IMR-90 (cell line): Measurements from ENCODE around the gene ARHGAP8. TPM values are rescaled to one million over a fixed set of nuclear protein-coding genes. Genes with fewer than 3 reads are reported as not detected.

Source experiments
- ATAC-seq: fragments of 200-7000 bp; cut with Tn5 transposase; 2 replicates; pipeline ENCODE4 v1.9.1; 2020; ENCODE audit warnings: low read depth, mild to moderate bottlenecking, moderate library complexity
- BruUV-seq: library from RNA; stranded (reverse); fragments of 400-500 nt; replicated peaks from 2 replicates; lab custom pipeline; 2021; lab: Mats Ljungman, UMichigan
- CTCF ChIA-PET: fragments of 300-600 bp; formaldehyde crosslinking; extraction: SDS; loops from one replicate; lab custom pipeline; 2021; ENCODE audit warnings: antibody characterized with exemption; lab: Yijun Ruan, JAX
- POLR2A ChIA-PET: fragments of 300-600 bp; sonication (Branson Sonifier 250); formaldehyde crosslinking; loops from one replicate; lab custom pipeline; 2022; ENCODE audit warnings: antibody characterized with exemption; ENCODE audit not compliant: unreplicated experiment; lab: Charles Lee
- DNase-seq: peaks from one replicate; pipeline ENCODE4 v3.0.0; 2013
- H2AFZ ChIP-seq: replicated peaks from 2 replicates; pipeline ENCODE3; 2013; ENCODE audit warnings: low read length, mild to moderate bottlenecking; ENCODE audit not compliant: poor library complexity
- H2AK5ac ChIP-seq: 2 replicates; pipeline ENCODE4 v1.6.1; 2013; ENCODE audit warnings: low read depth, low read length, inconsistent platforms
- H2AK9ac ChIP-seq: replicated peaks from 2 replicates; pipeline ENCODE3; 2013; ENCODE audit warnings: mild to moderate bottlenecking, low read depth, low read length, moderate library complexity; ENCODE audit not compliant: poor library complexity
- H2BK120ac ChIP-seq: 2 replicates; pipeline ENCODE4 v1.6.1; 2013; ENCODE audit warnings: low read depth, low read length, inconsistent platforms
- H2BK15ac ChIP-seq: 3 replicates; pipeline ENCODE4 v1.6.1; 2013; ENCODE audit warnings: low read depth, low read length, inconsistent platforms
- H2BK20ac ChIP-seq: 2 replicates; pipeline ENCODE4 v1.6.1; 2013; ENCODE audit warnings: low read depth, mild to moderate bottlenecking, inconsistent platforms, low read length, moderate library complexity
- H2BK5ac ChIP-seq: 2 replicates; pipeline ENCODE4 v1.6.1; 2013; ENCODE audit warnings: mild to moderate bottlenecking, low read depth, low read length, inconsistent platforms; ENCODE audit not compliant: poor library complexity, severe bottlenecking
- H3K14ac ChIP-seq: replicated peaks from 2 replicates; pipeline ENCODE4 v1.6.1; 2013; ENCODE audit warnings: low read depth, low read length, inconsistent platforms
- H3K18ac ChIP-seq: 2 replicates; pipeline ENCODE4 v1.6.1; 2013; ENCODE audit warnings: low read depth, low read length, control low read depth
- H3K23ac ChIP-seq: 2 replicates; pipeline ENCODE4 v1.6.1; 2013; ENCODE audit warnings: low read depth, low read length, inconsistent platforms
- H3K27ac ChIP-seq: 2 replicates; pipeline ENCODE4 v1.5.1; 2013; ENCODE audit warnings: mild to moderate bottlenecking, control low read depth, low read length; ENCODE audit not compliant: insufficient read depth
- H3K27me3 ChIP-seq: 2 replicates; pipeline ENCODE4 v1.6.1; 2013; ENCODE audit warnings: low read length; ENCODE audit not compliant: control insufficient read depth, insufficient read depth
- H3K36me3 ChIP-seq: 2 replicates; pipeline ENCODE4 v1.6.1; 2013; ENCODE audit warnings: low read length, mixed read lengths; ENCODE audit not compliant: control insufficient read depth, insufficient read depth
- H3K4ac ChIP-seq: 2 replicates; pipeline ENCODE4 v1.6.1; 2013; ENCODE audit warnings: low read depth, low read length, inconsistent platforms
- H3K4me1 ChIP-seq: 2 replicates; pipeline ENCODE4 v1.6.1; 2013; ENCODE audit warnings: low read length, mixed read lengths; ENCODE audit not compliant: control insufficient read depth, insufficient read depth
- H3K4me2 ChIP-seq: 2 replicates; pipeline ENCODE4 v1.6.1; 2013; ENCODE audit warnings: low read depth, mild to moderate bottlenecking, control low read depth, low read length, moderate library complexity
- H3K4me3 ChIP-seq: 2 replicates; pipeline ENCODE4 v1.5.1; 2013; ENCODE audit warnings: low read depth, mild to moderate bottlenecking, control low read depth, low read length, moderate library complexity; ENCODE audit not compliant: insufficient read depth
- H3K56ac ChIP-seq: 2 replicates; pipeline ENCODE4 v1.6.1; 2013; ENCODE audit warnings: low read length, inconsistent platforms; ENCODE audit not compliant: insufficient read depth; ENCODE audit errors: extremely low read depth
- H3K79me1 ChIP-seq, 2 experiments: 2 replicates each; pipeline ENCODE4 v1.6.1; 2013; ENCODE audit warnings: low read length in 2 of 2, inconsistent platforms in 1 of 2, low read depth in 1 of 2
- H3K9ac ChIP-seq: 2 replicates; pipeline ENCODE4 v1.6.1; 2013; ENCODE audit warnings: low read depth, low read length, control low read depth
- H3K9me1 ChIP-seq: 2 replicates; pipeline ENCODE4 v1.6.1; 2013; ENCODE audit warnings: low read length, inconsistent platforms; ENCODE audit not compliant: insufficient read depth
- H3K9me3 ChIP-seq: 2 replicates; pipeline ENCODE4 v1.6.1; 2013; ENCODE audit warnings: low read length; ENCODE audit not compliant: control insufficient read depth, insufficient read depth
- H4K20me1 ChIP-seq: 2 replicates; pipeline ENCODE4 v1.6.1; 2013; ENCODE audit warnings: low read length, inconsistent platforms; ENCODE audit not compliant: insufficient read depth
- H4K5ac ChIP-seq: 2 replicates; pipeline ENCODE4 v1.6.1; 2013; ENCODE audit warnings: mild to moderate bottlenecking, low read depth, low read length, control low read depth
- H4K8ac ChIP-seq, 2 experiments: 2 replicates each; pipeline ENCODE4 v1.6.1; 2013; ENCODE audit warnings: low read depth in 2 of 2, low read length in 2 of 2, control low read depth in 1 of 2, inconsistent platforms in 1 of 2
- H4K91ac ChIP-seq: 2 replicates; pipeline ENCODE4 v1.6.1; 2013; ENCODE audit warnings: low read depth, low read length, inconsistent platforms; ENCODE audit not compliant: insufficient read depth
- BHLHE40 ChIP-seq: fragments of 150-350 bp; IDR thresholded peaks from 2 replicates; pipeline ENCODE4 v1.6.1; 2016; ENCODE audit warnings: mild to moderate bottlenecking, low read depth, low read length
- CEBPB ChIP-seq: IDR thresholded peaks from 2 replicates; pipeline ENCODE4 v1.6.1; 2012; ENCODE audit warnings: low read depth, low read length, improper control_type of control experiment
- CHD1 ChIP-seq: IDR thresholded peaks from 2 replicates; pipeline ENCODE4 v1.6.1; 2012; ENCODE audit warnings: low read depth, low read length, improper control_type of control experiment
- MAFK ChIP-seq: IDR thresholded peaks from 2 replicates; pipeline ENCODE4 v1.6.1; 2012; ENCODE audit warnings: low read depth, low read length, improper control_type of control experiment
- NFE2L2 ChIP-seq: fragments of 150-350 bp; IDR thresholded peaks from 2 replicates; pipeline ENCODE4 v1.6.1; 2016; ENCODE audit warnings: low read depth, mild to moderate bottlenecking, low read length
- POLR2A ChIP-seq: IDR thresholded peaks from 2 replicates; pipeline ENCODE4 v1.6.1; 2012; ENCODE audit warnings: mild to moderate bottlenecking, low read depth, low read length
- RCOR1 ChIP-seq: IDR thresholded peaks from 2 replicates; pipeline ENCODE4 v1.6.1; 2012; ENCODE audit warnings: mild to moderate bottlenecking, low read length, improper control_type of control experiment; ENCODE audit not compliant: insufficient replicate concordance
- RFX5 ChIP-seq: IDR thresholded peaks from 2 replicates; pipeline ENCODE4 v1.8.0; 2012; ENCODE audit warnings: low read depth, mild to moderate bottlenecking, low read length, moderate library complexity
- SMC3 ChIP-seq: fragments of 150-350 bp; IDR thresholded peaks from 2 replicates; pipeline ENCODE4 v1.6.1; 2016; ENCODE audit warnings: low read depth, mild to moderate bottlenecking, antibody characterized with exemption, low read length, moderate library complexity
- WGBS, 2 experiments: methylation state at CpG; one replicate each; pipeline versions ENCODE4 v1.1.5 to v1.1.7; 2013; ENCODE audit warnings: missing lambda C conversion rate in 2 of 2; ENCODE audit not compliant: insufficient read length in 1 of 2; ENCODE audit errors: extremely low coverage in 2 of 2; 5-methylcytosine and 5-hydroxymethylcytosine counted together
- dilution Hi-C: fragments of 300-500 bp; cut with HindIII; formaldehyde crosslinking; loops from one replicate; pipeline ENCODE4 v1.14.3; 2018; ENCODE audit warnings: low sequenced_read_pairs; ENCODE audit not compliant: unreplicated experiment
- in situ Hi-C: fragments of 300-500 bp; cut with MboI; formaldehyde crosslinking; loops from 3 replicates; pipeline ENCODE4 v1.14.3; 2019; ENCODE audit warnings: low sequenced_read_pairs, inconsistent platforms, mixed read lengths
- intact Hi-C: fragments of 100-400 bp; cut with micrococcal nuclease; formaldehyde crosslinking; loops from 2 replicates; pipeline ENCODE4 v1.10.0; 2022
- polyA plus RNA-seq, 3 experiments: library from polyadenylated mRNA; depleted of rRNA; stranded (reverse); fragments of >200 nt; gene quantifications; 2 replicates each; pipeline ENCODE4 v1.2.3, GENCODE V29; 2012; ENCODE audit warnings: low replicate concordance in 1 of 3
- total RNA-seq: library from RNA; depleted of rRNA; stranded (reverse); fragments of >200 nt; gene quantifications from 2 replicates; pipeline ENCODE4 v1.2.3, GENCODE V29; 2012
- TF ChIP-seq, protein P1 (sequence below): fragments of 150-350 bp; IDR thresholded peaks from 2 replicates; pipeline ENCODE4 v1.6.1; 2016; ENCODE audit warnings: low read depth, mild to moderate bottlenecking, low read length, moderate library complexity, borderline replicate concordance
- TF ChIP-seq, protein P2 (sequence below): fragments of 150-350 bp; IDR thresholded peaks from 2 replicates; pipeline ENCODE4 v1.6.1; 2017; ENCODE audit warnings: mild to moderate bottlenecking, antibody characterized with exemption, low read length, low read depth

The ARHGAP8 gene
- total and polyA plus RNA-seq, 2 of the 4 experiments (the other 2 are of a cell fraction): 0.18 to 0.21 TPM

DNA sequence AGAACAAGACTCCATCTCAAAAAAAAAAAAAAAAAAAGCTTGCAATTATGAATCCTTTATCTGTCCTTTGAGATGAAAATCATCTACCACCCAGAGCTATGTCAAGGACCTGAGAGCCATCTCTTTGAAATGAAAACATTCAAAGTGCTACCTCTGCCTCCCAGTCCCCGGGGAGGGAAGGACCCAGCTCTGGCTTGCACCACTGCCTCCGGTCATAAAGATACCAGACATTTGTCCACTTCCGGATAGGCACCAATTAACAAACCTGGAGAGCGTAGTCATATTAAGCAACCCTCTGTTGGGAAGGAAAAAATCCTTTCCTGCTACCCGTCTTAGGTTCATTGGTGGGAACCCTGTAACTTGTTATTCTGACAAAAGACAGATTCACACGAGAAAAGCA is 98.6 kb downstream of the ARHGAP8 start:
- DNase-seq: no peak
- H2AK5ac ChIP-seq: no peak overlapping the region
- TF ChIP-seq BHLHE40 (no peak), NFE2L2 (no peak), POLR2A (no peak), RCOR1 (no peak), CHD1 (no peak), MAFK (no peak), CEBPB (no peak), SMC3 (no peak), RFX5 (no peak)
- TF ChIP-seq, protein P1, sequence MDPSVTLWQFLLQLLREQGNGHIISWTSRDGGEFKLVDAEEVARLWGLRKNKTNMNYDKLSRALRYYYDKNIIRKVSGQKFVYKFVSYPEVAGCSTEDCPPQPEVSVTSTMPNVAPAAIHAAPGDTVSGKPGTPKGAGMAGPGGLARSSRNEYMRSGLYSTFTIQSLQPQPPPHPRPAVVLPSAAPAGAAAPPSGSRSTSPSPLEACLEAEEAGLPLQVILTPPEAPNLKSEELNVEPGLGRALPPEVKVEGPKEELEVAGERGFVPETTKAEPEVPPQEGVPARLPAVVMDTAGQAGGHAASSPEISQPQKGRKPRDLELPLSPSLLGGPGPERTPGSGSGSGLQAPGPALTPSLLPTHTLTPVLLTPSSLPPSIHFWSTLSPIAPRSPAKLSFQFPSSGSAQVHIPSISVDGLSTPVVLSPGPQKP: no peak
- TF ChIP-seq, protein P2, sequence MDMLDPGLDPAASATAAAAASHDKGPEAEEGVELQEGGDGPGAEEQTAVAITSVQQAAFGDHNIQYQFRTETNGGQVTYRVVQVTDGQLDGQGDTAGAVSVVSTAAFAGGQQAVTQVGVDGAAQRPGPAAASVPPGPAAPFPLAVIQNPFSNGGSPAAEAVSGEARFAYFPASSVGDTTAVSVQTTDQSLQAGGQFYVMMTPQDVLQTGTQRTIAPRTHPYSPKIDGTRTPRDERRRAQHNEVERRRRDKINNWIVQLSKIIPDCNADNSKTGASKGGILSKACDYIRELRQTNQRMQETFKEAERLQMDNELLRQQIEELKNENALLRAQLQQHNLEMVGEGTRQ: no peak
- no peak overlapping the region for H3K14ac ChIP-seq
- no peak overlapping the region for H3K18ac ChIP-seq
- in situ Hi-C loops (no loop called here), dilution Hi-C loops (no loop called here), intact Hi-C loops (no loop called here)
- H4K20me1 ChIP-seq: no peaks in the 10 kb centered on the region
- POLR2A ChIA-PET: no interaction called here
- H3K56ac ChIP-seq: no peak overlapping the region
- no peak overlapping the region for H3K4ac ChIP-seq
- CTCF ChIA-PET: no interaction called here
- no peaks in the 10 kb centered on the region for H3K9me1 ChIP-seq
- no peak overlapping the region for H2BK15ac ChIP-seq
- peaks cover 10% of the 10 kb centered on the region; the same call in 1 of the 2 replicates for H3K27me3 ChIP-seq
- no peak overlapping the region for H2BK120ac ChIP-seq
- H4K91ac ChIP-seq: no peak overlapping the region
- no peak overlapping the region for H3K4me3 ChIP-seq
- H3K9ac ChIP-seq: no peak overlapping the region
- H4K5ac ChIP-seq: no peak overlapping the region
- H2BK5ac ChIP-seq: no peak overlapping the region
- no TSS peak for BruUV-seq
- ATAC-seq: no peak
- no peak overlapping the region for H3K27ac ChIP-seq
- no peaks in the 10 kb centered on the region for H3K9me3 ChIP-seq
- H2AFZ ChIP-seq: no peak overlapping the region
- no peak overlapping the region for H4K8ac ChIP-seq
- no peaks in the 10 kb centered on the region for H3K4me1 ChIP-seq
- no peak overlapping the region for H3K4me2 ChIP-seq
- H2AK9ac ChIP-seq: no peak overlapping the region
- no peak overlapping the region for H2BK20ac ChIP-seq
- H3K36me3 ChIP-seq: no peaks in the 10 kb centered on the region
- H3K23ac ChIP-seq: no peak overlapping the region
- no peaks in the 10 kb centered on the region for H3K79me1 ChIP-seq
- no CpG with 5 or more reads among the region's 6 CpGs for WGBS, 2 experiments
